Gastroesophageal sphincter (tissue), 3 donors: ENCODE results near the gene LOXHD1.

Source experiments
- EP300 ChIP-seq: sonication (generic); formaldehyde crosslinking; IDR thresholded peaks from one replicate; pipeline ENCODE4 v1.6.1; 2017; ENCODE audit warnings: antibody characterized with exemption, mild to moderate bottlenecking
- POLR2A ChIP-seq, 2 donors: fragments of 450-650 bp; IDR thresholded peaks; one replicate each; pipeline ENCODE4 v1.6.1; 2017; ENCODE audit warnings: antibody characterized with exemption in 2 of 2, mild to moderate bottlenecking in 2 of 2, moderate library complexity in 1 of 2
- POLR2AphosphoS5 ChIP-seq: sonication (generic); formaldehyde crosslinking; IDR thresholded peaks from one replicate; pipeline ENCODE4 v1.6.1; 2017; ENCODE audit warnings: antibody characterized with exemption
- TF ChIP-seq, protein P1 (sequence below), 4 experiments: fragments of 200-600 bp in 2 of 4; fragments of 450-650 bp in 2 of 4; sonication (generic) in 1 of 4; IDR thresholded peaks; one replicate each; pipeline ENCODE4 v1.5.1; 2017 to 2019; ENCODE audit warnings: antibody characterized with exemption in 4 of 4, mild to moderate bottlenecking in 2 of 4, moderate library complexity in 2 of 4

GRCh38 chr18:46563317-46563716 lies 93.7 kb downstream of the LOXHD1 start:
- TF ChIP-seq, protein P1, sequence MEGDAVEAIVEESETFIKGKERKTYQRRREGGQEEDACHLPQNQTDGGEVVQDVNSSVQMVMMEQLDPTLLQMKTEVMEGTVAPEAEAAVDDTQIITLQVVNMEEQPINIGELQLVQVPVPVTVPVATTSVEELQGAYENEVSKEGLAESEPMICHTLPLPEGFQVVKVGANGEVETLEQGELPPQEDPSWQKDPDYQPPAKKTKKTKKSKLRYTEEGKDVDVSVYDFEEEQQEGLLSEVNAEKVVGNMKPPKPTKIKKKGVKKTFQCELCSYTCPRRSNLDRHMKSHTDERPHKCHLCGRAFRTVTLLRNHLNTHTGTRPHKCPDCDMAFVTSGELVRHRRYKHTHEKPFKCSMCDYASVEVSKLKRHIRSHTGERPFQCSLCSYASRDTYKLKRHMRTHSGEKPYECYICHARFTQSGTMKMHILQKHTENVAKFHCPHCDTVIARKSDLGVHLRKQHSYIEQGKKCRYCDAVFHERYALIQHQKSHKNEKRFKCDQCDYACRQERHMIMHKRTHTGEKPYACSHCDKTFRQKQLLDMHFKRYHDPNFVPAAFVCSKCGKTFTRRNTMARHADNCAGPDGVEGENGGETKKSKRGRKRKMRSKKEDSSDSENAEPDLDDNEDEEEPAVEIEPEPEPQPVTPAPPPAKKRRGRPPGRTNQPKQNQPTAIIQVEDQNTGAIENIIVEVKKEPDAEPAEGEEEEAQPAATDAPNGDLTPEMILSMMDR (IDR thresholded peaks at IDR 0.05), result no peak
- no peak for TF ChIP-seq POLR2AphosphoS5
- no peak for TF ChIP-seq EP300
- TF ChIP-seq POLR2A (IDR thresholded peaks at IDR 0.05), result no peak
